Dendritic cell treated with granulocyte-macrophage colony-stimulating factor and Interleukin-4, amounts not matched to agents 40 ng/mL and 50 ng/mL, for 4 days (primary cell): Measurements from ENCODE around the gene FAM20C.

Source experiments
- H3K27ac Mint-ChIP-seq: one replicate; pipeline ENCODE4 v1.8.0; 2022; ENCODE audit warnings: mild to moderate bottlenecking, mixed read lengths
- H3K27me3 Mint-ChIP-seq: one replicate; pipeline ENCODE4 v1.8.0; 2022; ENCODE audit warnings: mild to moderate bottlenecking, mixed read lengths
- H3K36me3 Mint-ChIP-seq: one replicate; pipeline ENCODE4 v1.8.0; 2022; ENCODE audit warnings: low read depth, mixed read lengths
- H3K4me1 Mint-ChIP-seq: one replicate; pipeline ENCODE4 v1.8.0; 2022; ENCODE audit warnings: low read depth, mixed read lengths
- H3K4me3 Mint-ChIP-seq: one replicate; pipeline ENCODE4 v1.8.0; 2022; ENCODE audit warnings: mild to moderate bottlenecking, moderate library complexity, mixed read lengths
- H3K9me3 Mint-ChIP-seq: one replicate; pipeline ENCODE4 v1.8.0; 2022; ENCODE audit warnings: mixed read lengths
- intact Hi-C: fragments of 100-400 bp; cut with micrococcal nuclease; formaldehyde crosslinking; loops from one replicate; pipeline ENCODE4 v1.15.0; 2022

The FAM20C gene

DNA sequence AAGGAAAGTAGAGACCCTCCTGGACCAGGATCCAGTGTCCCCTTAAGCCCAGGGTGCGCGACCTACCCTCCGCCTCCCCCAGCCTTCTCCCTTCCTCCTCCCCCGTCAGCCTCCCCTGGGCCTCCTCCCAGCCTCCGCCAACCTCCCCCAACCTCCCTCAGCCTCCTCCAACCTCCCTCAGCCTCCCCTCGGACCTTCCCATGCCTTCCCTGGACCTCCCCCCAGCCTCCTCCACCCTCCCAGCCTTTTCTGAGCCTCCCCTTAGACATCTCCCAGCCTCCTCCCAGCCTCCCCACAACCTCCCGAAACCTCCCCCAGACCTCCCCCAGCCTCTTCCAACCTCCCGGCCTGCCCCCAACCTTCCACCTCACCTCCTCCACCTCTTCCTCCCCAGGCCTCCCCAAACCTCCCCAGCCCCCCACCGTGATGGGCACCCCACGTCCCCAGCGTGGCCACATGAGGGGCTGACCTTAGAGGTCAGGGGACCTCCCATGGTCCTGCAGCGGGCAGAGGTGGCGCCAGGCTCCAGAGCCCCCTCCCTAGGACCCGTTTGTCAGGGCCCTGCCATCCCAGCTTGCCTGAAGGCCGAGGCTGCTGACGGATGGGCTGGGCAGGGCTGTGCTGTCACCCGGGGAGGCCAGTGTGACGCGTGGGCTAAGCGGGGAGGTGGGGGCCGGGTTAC, 18.8 kb downstream of the FAM20C start:
- no peaks in the 10 kb centered on the region for H3K27me3 Mint-ChIP-seq
- peaks cover 92% of the 10 kb centered on the region for H3K36me3 Mint-ChIP-seq
- H3K9me3 Mint-ChIP-seq = no peaks in the 10 kb centered on the region
- H3K4me3 Mint-ChIP-seq = no peak overlapping the region
- H3K27ac Mint-ChIP-seq = no peak overlapping the region
- intact Hi-C loops = no loop called here
- peaks cover 55% of the 10 kb centered on the region for H3K4me1 Mint-ChIP-seq

DNA sequence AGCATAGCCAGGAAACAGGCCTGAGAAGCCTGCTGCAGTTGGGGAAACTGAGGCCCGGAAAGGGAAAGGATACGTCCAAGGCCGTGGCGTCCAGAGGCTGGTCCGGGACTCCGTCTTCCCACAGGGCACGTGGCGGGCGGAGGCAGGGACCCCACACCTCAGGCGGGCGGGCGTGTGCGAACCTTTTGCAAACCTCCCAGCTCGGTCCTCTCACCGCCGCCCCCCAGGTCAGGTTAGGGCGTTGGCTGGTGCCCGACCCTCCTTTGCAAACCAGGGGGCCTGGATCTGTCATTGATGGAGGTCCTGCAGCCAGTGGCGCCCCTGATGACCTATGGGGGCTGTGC, 19.3 kb downstream of the FAM20C start:
- H3K9me3 Mint-ChIP-seq = no peaks in the 10 kb centered on the region
- peaks cover 92% of the 10 kb centered on the region for H3K36me3 Mint-ChIP-seq
- no peak overlapping the region for H3K27ac Mint-ChIP-seq
- H3K4me1 Mint-ChIP-seq = peaks cover 55% of the 10 kb centered on the region
- intact Hi-C loops = no loop called here
- H3K4me3 Mint-ChIP-seq = no peak overlapping the region
- H3K27me3 Mint-ChIP-seq = no peaks in the 10 kb centered on the region

DNA sequence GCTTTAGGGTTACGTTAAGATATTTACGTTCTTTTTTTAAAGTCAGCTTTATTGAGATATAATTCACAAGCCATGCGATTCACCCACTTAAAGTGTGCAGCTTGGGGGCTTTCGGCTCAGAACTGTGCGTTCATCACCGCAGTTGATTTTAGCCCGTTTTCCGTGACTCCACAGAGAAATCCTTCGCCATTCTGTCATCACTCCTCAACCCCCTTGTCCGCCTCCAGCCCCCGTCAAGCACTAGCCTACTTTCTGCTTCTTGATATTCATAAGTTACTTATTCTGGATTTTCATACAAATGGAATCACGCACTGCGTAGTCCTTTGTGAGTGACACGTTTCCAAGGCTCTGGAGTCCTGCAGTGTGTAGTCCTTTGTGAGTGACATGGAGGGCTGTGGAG, 20.4 kb downstream of the FAM20C start:
- intact Hi-C loops = no loop called here

DNA sequence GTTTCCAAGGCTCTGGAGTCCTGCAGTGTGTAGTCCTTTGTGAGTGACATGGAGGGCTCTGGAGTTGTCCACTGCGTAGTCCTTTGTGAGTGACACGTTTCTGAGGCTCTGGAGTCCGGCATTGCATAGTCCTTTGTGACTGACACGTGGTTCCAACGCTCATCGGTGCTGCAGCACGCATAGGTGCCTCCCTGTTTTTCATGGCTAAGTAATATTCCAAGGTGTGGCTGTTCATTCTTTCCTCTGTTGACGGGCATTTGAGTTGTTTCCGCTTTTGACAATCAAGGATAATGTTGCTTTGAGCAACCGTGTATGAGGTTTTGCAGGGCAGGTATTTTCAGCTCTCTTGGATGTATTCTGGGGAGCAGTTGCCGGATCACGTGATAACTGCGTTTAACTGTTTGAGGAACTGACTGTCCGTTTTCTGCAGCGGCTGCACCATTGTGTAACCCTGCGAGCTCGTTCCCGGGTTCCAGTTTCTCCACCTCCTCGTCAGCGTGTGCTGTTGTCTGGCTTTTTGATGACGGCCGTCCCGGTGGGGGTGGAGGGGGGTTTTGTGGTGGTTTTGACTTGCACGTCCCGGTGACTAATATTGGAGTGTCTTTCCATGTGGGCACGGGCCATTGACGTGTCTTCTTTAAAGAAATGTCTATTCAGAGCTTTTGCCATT, 21.1 kb downstream of the FAM20C start:
- intact Hi-C loops = no loop called here
- H3K36me3 Mint-ChIP-seq = peaks cover 92% of the 10 kb centered on the region
- H3K9me3 Mint-ChIP-seq = no peaks in the 10 kb centered on the region
- H3K27me3 Mint-ChIP-seq = no peaks in the 10 kb centered on the region
- H3K27ac Mint-ChIP-seq = no peak overlapping the region
- no peak overlapping the region for H3K4me3 Mint-ChIP-seq
- H3K4me1 Mint-ChIP-seq = peaks cover 41% of the 10 kb centered on the region

More for the DNA sequence above, 20.4 kb downstream of the FAM20C start:
- H3K27me3 Mint-ChIP-seq = no peaks in the 10 kb centered on the region
- H3K36me3 Mint-ChIP-seq = peaks cover 92% of the 10 kb centered on the region
- peaks cover 48% of the 10 kb centered on the region for H3K4me1 Mint-ChIP-seq
- no peak overlapping the region for H3K4me3 Mint-ChIP-seq
- no peaks in the 10 kb centered on the region for H3K9me3 Mint-ChIP-seq
- no peak overlapping the region for H3K27ac Mint-ChIP-seq

DNA sequence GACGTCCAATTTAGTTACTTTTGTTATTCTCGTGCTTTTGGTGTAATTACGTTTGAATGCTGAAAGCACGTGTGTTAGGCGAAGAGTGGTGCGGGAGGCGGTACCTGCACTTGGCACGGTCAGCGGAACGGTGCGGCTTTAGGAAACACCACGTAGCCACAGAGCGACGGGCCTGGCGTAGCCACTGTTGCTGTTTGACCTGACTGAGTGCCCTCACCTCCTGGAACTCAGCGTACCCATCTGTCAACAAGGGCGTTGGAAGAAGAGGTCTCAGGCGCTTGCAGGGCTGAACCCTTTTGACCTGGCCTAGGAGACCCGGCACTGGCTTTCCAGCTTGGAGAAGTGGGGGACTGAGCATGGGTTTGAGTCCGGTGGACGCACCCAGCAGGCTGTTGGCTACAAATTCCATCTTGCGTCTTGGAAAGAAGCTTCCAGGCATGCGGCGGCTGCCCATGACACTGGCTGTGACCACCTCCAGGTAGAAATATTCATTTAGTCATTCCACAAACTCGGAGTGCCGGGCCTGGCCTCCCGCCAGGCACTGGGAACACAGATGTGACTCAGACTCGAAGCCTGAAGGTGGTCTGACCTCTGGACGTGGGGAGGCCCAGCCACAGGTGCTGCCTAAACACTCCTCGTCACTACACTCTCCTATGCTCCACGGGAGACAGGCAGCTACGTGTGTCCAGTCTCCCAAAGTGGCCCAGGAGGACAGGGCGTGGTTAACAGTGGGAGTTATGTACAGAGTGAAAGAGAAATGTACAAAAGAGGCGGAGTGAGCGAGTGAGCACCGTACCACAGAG, 22.2 kb downstream of the FAM20C start:
- Mint-ChIP-seq H3K4me1 (peaks cover 32% of the 10 kb centered on the region), H3K9me3 (no peaks in the 10 kb centered on the region), H3K4me3 (no peak overlapping the region), H3K27me3 (no peaks in the 10 kb centered on the region), H3K36me3 (peaks cover 92% of the 10 kb centered on the region), H3K27ac (no peak overlapping the region)
- intact Hi-C loops = no loop called here

DNA sequence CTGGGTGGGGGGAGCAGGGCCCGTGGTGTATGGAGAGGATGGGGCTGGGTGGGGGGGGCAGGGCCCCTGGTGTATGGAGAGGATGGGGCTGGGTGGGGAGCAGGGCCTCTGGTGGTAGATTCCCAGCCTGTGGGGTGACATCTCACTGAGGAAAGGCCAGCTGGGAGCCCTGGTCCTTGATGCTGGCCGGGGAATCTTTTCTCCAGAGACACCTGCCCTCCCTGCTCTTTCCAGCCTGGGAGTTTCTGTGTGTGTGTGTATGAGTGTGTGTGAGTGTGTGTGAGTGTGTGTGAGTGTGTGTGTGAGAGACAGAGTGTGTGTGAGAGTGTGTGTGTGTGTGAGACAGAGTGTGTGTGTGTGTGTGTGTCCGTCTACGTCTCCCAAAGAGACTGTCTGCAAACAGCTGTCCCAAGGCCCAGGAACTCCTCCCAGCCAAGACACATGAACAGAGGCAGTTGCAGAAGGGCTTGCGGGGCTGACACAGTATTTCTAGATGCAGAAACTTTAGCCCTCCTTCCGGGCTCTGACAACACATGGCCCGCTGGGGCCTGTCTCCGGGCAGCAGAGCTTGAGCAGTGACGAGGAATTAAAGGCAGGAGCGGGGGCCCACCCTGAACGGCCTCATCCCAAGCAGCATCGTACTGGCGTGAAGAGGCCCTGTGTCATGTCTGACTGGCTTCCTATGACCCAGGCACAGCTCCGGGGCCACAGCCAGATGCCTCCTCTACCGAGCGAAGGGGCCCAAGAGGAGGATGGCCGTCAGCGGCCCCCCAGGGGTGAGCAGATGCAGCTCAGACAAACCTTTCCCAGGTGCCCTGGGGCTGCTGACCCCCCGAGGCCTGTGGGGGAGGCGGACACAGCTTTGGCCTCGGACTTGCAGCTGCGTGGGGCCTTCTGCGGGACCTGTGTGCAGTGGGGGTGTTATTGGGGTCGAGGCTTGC, 24.3 kb downstream of the FAM20C start:
- Mint-ChIP-seq H3K4me3 (no peak overlapping the region), H3K27ac (no peak overlapping the region), H3K27me3 (no peaks in the 10 kb centered on the region), H3K4me1 (peaks cover 23% of the 10 kb centered on the region), H3K36me3 (peaks cover 83% of the 10 kb centered on the region), H3K9me3 (no peaks in the 10 kb centered on the region)
- intact Hi-C loops = no loop called here

DNA sequence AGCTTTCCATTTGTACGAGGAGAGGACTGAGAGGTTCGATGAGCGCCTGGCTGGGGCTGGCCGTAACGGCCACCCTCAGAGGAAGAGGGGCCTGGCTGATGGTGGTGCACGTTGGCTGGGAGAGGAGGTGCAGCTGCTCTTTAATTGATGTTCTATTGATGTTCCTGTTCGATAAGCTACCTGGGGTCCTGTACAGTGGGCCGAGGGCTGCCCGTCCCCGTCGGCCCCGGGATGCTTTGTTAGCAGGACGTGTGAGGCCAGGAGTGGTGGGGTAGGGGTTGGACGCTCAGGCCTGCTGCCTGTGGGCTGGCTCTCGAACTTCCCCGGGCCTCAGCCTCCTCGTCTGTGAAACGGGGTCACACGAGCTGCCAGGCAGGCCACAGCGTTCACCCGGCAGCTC, 25.4 kb downstream of the FAM20C start:
- H3K36me3 Mint-ChIP-seq = peaks cover 81% of the 10 kb centered on the region
- H3K27ac Mint-ChIP-seq = no peak overlapping the region
- no peaks in the 10 kb centered on the region for H3K27me3 Mint-ChIP-seq
- no peaks in the 10 kb centered on the region for H3K9me3 Mint-ChIP-seq
- H3K4me3 Mint-ChIP-seq = no peak overlapping the region
- H3K4me1 Mint-ChIP-seq = peaks cover 18% of the 10 kb centered on the region
- intact Hi-C loops = no loop called here

DNA sequence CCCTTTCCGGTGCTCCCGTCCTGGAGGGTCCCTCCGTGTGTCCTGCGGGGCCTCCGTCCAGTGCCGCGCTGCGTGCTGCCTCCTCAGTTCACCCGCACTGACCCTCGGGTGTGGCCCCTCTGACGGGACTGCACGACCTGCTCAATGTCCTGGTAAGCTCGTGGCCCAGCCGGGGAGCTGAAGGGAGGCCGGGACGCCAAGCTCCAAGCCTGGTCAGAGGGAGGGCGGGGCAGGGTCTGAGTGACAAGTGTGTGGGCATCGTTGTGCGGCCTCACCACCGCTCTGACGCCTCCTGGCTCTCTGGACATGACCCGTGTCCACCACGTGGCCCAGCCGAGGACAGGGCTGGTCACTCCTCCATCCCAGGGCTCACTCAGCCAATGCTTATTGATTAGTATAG, 25.9 kb downstream of the FAM20C start:
- H3K9me3 Mint-ChIP-seq = no peaks in the 10 kb centered on the region
- H3K36me3 Mint-ChIP-seq = peaks cover 81% of the 10 kb centered on the region
- no peak overlapping the region for H3K4me3 Mint-ChIP-seq
- no peaks in the 10 kb centered on the region for H3K27me3 Mint-ChIP-seq
- peaks cover 12% of the 10 kb centered on the region for H3K4me1 Mint-ChIP-seq
- H3K27ac Mint-ChIP-seq = no peak overlapping the region
- intact Hi-C loops = no loop called here

DNA sequence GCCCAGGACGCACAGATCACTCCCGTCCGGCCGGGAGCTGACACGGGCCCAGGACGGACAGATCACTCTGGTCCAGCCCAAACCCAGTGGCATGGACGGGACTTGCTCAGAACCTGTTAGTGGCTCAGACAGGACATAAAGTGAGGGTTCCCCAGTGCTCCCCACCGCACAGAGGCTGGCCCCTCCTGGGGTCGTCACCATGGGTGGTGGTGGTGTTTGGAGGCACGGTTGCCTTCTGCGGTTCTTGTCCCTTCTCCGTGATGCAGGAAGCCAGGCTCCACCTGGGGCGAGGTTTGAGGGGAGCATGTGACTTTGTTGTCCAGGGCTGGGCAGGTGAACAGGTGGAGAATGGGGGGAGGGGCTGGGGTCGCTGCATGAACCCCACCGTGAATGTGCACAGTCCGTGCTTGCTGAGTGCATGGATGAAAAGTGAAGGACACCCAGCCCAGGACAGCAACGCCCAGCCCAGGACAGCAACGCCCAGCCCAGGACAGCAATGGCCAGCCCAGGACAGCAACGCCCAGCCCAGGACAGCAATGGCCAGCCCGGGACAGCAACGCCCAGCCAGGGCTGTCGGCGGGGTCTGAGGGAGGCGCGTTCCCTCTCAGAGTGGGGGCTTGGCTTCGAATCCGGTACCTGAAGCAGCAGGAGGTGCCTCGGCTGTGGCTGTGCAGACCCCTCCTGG, 26.7 kb downstream of the FAM20C start:
- Mint-ChIP-seq H3K4me3 (no peak overlapping the region), H3K27ac (no peak overlapping the region), H3K36me3 (peaks cover 81% of the 10 kb centered on the region), H3K9me3 (no peaks in the 10 kb centered on the region), H3K4me1 (peaks cover 5% of the 10 kb centered on the region), H3K27me3 (no peaks in the 10 kb centered on the region)
- intact Hi-C loops = no loop called here

DNA sequence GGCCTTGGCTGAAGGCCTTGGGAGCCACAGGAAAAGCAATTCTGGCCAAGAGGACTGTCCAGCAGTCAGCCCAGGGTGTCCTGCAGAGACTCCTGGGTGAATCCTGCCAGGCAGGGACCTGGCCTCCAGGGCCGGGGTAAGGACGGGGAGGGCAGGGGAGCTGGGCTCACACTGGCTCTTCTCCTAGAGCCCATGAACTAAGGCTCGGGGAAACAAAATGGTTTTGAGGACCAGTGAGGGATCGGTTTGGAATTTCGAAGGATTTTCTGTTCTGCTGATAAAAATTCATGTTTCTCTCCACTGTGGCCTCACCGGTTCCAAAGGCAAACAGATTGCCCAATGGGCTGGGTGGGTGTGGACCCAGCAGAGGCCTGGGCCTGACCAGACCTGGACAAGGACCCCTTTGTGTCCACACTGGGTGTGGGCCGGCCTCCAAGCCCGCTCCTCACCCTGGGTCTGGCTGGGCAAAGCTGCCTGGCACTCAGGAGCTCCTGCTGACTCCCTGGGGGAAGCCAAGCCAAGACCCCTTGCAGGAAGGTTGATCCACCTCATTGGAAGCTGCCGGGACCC, 27.3 kb downstream of the FAM20C start:
- no peak overlapping the region for H3K27ac Mint-ChIP-seq
- H3K4me3 Mint-ChIP-seq = no peak overlapping the region
- peaks cover 76% of the 10 kb centered on the region for H3K36me3 Mint-ChIP-seq
- no peaks in the 10 kb centered on the region for H3K4me1 Mint-ChIP-seq
- no peaks in the 10 kb centered on the region for H3K9me3 Mint-ChIP-seq
- no peaks in the 10 kb centered on the region for H3K27me3 Mint-ChIP-seq
- intact Hi-C loops = no loop called here

DNA sequence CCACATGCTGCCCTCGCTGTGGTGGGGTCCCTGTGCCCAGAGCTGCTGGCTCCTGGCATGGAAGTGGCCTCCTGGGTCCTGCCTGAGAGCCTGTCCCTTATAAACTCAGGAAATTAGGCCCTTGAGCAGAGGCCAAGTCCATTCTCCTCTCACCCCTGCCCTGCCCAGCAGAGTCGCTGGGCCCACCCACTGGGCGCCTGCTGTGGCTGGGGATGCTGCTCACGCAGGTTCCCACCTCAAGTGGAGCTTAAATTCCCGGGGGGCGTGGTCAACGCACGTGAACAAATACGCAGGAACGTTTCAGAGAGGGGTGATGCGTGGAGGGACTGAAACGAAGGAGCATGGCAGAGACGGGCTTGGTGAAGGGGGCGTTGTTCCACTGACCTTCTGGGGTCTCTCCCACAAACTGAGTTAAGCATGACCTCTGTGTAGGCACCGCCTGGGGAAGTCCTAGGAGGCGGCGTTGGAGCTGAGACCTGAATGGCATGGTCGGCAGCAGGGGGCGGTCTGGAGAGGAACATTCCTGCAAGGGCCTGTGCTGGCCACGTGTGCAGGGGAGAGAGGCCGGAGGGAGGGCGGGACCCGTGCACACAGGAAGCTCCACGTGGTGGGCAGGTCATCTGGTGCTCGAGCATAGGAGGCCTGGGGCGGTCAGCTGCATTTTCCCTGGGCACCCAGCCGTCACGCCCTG, 27.9 kb downstream of the FAM20C start:
- H3K4me3 Mint-ChIP-seq = no peak overlapping the region
- H3K36me3 Mint-ChIP-seq = peaks cover 70% of the 10 kb centered on the region
- H3K27ac Mint-ChIP-seq = no peak overlapping the region
- H3K27me3 Mint-ChIP-seq = no peaks in the 10 kb centered on the region
- H3K4me1 Mint-ChIP-seq = no peaks in the 10 kb centered on the region
- intact Hi-C loops = no loop called here
- H3K9me3 Mint-ChIP-seq = no peaks in the 10 kb centered on the region

DNA sequence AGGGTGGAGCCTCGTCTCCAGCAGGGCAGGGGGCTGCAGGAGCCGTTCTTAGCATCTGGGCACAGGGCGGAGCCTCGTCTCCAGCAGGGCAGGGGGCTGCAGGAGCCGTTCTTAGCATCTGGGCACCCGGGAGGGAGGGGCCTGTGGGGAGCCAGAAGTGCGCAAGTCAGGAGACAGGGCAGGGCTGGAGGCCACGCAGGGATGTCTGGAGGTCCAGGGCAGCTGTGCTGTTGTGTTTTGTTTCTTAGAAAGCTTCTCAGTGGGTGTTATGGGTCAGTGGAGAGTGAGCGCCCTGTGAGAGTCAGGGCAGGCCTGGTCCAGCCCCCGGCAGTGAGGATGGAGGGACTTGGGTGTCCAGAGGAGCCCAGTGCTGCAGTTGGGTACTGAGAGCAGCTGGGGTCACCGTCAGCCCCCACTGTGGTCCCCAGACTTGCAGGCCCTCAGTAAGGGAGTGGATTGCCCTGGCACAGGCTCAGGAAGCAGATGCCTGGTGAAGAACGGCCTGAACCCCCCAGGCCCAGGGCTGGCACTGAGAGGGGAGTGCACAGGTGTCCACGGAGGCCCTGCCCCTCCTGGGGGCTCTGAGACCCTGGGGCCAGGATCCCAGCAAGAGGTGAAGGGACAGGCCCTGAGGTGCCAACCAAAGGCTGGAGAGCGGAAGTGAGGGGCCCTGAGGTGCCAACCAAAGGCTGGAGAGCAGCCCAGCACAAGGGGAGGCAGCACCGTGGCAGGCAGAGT, 29.8 kb downstream of the FAM20C start:
- intact Hi-C loops = no loop called here
- Mint-ChIP-seq H3K36me3 (peaks cover 74% of the 10 kb centered on the region), H3K4me1 (no peaks in the 10 kb centered on the region), H3K4me3 (no peak overlapping the region), H3K27me3 (no peaks in the 10 kb centered on the region), H3K27ac (no peak overlapping the region), H3K9me3 (no peaks in the 10 kb centered on the region)
